Coronary artery (tissue), 2 donors: Measurements from ENCODE around the gene TMEM134.

Experiments
- DNase-seq: peaks from one replicate; pipeline ENCODE4 v3.0.0-alpha.2; 2017; ENCODE audit warnings: low spot score
- H3K27ac ChIP-seq, 2 donors: fragments of 200-600 bp; sonication (generic); one replicate each; pipeline ENCODE4 v1.5.1; 2016 to 2019
- H3K4me3 ChIP-seq: fragments of 200-600 bp; sonication (generic); 2 replicates; pipeline ENCODE4 v1.5.1; 2016; ENCODE audit warnings: mild to moderate bottlenecking, moderate library complexity
- TF ChIP-seq, protein P1 (sequence below): fragments of 200-600 bp; sonication (generic); IDR thresholded peaks from one replicate; pipeline ENCODE4 v1.5.1; 2019; ENCODE audit warnings: antibody characterized with exemption

Gene TMEM134

DNA sequence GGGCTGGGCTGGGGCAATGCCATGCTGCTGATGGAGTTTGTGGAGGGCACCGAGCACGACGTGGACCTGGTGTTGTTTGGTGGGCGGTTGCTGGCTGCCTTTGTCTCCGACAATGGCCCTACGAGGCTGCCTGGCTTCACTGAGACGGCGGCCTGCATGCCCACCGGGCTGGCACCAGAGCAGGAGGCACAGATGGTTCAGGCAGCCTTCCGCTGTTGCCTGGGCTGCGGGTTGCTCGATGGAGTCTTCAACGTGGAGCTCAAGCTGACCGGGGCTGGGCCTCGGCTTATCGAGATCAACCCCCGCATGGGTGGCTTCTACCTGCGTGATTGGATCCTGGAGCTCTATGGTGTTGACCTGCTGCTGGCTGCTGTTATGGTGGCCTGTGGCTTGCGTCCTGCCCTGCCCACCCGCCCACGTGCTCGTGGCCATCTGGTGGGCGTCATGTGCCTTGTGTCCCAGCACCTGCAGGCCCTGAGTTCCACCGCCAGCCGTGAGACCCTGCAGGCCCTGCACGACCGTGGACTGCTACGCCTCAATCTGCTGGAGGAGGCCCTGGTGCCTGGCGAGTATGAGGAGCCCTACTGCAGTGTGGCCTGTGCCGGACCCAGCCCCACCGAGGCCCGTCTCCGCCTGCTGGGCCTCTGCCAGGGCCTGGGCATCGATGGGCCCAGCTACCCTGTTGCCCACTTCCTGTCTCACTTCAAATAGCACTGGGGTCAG is 45.0 kb downstream of the TMEM134 start:
- TF ChIP-seq, protein P1, sequence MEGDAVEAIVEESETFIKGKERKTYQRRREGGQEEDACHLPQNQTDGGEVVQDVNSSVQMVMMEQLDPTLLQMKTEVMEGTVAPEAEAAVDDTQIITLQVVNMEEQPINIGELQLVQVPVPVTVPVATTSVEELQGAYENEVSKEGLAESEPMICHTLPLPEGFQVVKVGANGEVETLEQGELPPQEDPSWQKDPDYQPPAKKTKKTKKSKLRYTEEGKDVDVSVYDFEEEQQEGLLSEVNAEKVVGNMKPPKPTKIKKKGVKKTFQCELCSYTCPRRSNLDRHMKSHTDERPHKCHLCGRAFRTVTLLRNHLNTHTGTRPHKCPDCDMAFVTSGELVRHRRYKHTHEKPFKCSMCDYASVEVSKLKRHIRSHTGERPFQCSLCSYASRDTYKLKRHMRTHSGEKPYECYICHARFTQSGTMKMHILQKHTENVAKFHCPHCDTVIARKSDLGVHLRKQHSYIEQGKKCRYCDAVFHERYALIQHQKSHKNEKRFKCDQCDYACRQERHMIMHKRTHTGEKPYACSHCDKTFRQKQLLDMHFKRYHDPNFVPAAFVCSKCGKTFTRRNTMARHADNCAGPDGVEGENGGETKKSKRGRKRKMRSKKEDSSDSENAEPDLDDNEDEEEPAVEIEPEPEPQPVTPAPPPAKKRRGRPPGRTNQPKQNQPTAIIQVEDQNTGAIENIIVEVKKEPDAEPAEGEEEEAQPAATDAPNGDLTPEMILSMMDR = no peak
- H3K27ac ChIP-seq = no peak overlapping the region
- no peak overlapping the region for H3K4me3 ChIP-seq
- no peak for DNase-seq

DNA sequence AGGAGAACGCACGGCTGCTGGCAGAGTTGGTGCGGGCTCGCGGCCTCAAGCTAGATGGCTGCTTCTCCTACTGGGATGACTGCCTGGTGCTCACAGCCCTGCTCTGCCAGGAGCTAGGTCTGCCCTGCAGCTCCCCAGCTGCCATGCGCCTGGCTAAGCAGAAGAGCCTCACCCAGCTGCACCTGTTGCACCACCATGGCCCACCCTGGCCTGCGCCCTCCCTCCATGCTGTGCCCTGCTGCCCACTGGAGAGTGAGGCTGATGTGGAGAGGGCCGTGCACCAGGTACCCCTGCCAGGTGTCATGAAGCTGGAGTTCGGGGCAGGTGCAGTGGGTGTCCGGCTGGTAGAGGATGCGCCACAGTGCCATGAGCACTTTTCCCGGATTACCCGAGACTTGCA is 45.6 kb downstream of the TMEM134 start:
- Histone ChIP-seq H3K4me3 (no peak overlapping the region), H3K27ac (no peak overlapping the region)
- TF ChIP-seq, protein P1 = no peak
- DNase-seq = no peak

DNA sequence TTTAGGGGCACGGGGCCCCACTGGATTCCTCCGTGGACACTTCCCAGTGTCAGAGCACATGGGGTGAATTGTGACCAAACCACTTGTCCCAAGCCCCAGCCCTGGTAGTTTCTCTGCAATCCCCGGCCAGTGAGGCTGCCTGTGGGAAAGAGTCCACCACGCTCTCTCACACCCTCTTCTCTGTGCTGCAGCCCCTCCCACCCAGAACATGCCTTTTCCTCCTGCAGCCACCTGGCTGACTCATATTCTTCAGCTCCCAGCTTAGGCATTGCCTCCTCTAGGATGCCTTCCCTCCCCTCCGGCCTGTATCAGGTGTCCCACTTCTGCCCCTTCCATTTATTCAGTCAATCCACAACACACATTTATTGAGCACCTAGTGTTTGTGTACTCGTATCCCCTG is 46.2 kb downstream of the TMEM134 start:
- TF ChIP-seq, protein P1 = no peak
- no peak overlapping the region for H3K4me3 ChIP-seq
- no peak overlapping the region for H3K27ac ChIP-seq
- no peak for DNase-seq

DNA sequence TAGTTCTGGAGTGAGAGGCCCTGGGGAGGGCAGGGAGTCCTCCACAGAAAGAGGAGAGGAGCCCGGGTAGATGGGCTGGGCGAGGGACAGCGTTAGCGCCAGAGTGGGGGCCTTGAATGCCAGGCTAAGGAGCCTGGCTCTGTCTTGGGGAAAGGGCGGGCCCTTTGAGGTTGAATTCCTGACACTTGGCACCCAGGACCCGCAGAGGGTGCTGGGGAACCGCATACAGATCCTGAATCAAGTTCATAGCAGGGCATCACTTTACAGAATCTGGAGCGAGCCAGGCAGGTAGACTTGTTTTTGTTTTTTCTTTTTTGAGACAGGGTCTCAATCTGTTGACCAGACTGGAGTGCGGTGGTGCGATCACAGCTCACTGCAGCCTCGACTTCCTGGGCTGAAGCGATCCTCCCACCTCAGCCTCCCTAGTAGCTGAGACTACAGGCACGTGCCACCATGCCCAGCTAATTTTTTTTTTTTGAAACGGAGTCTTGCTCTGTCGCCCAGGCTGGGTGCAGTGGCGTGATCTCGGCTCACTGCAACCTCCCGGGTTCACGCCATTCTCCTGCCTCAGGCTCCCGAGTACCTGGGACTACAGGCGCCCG is 47.5 kb downstream of the TMEM134 start:
- TF ChIP-seq, protein P1 = no peak
- DNase-seq = no peak
- peak overlapping the region; percentile 82 to 97 for H3K27ac ChIP-seq
- H3K4me3 ChIP-seq = peak overlapping the region; percentile 89

DNA sequence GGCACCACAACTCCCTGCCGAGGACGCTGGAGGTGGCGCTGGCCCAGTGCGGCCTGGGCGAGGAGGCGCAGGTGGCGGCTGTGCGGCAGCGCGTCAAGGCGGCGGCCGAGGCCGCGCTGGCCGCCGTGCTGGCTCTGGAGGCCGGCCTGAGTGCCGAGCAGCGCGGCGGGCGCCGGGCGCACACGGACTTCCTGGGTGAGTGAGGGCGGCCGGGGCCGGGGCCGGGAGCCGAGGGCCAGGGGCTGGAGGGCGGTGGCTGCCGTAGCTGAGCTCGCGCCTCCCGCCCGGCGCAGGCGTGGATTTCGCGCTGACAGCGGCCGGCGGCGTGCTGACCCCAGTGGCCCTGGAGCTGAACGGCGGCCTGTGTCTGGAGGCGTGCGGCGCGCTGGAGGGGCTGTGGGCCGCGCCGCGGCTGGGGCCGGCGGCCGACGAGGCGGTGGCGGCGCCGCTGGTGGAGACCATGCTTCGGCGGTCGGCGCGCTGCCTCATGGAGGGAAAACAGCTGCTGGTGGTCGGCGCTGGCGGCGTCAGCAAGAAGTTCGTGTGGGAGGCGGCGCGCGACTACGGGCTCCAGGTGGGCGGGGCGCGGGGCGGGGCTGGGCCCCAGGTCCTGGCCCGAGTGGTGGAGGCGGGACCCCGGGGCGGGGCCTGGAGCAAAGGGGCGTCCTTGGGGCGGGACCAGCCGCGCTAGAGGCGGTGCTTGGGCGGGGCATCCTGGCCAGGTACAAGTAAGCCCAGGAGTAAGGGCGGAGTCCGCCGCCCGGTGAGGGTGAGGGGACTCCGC is 48.2 kb downstream of the TMEM134 start:
- peak; percentile 95 for DNase-seq
- Histone ChIP-seq H3K27ac (peak overlapping the region; percentile 82 to 97), H3K4me3 (peak overlapping the region; percentile 89)
- TF ChIP-seq, protein P1 = no peak

DNA sequence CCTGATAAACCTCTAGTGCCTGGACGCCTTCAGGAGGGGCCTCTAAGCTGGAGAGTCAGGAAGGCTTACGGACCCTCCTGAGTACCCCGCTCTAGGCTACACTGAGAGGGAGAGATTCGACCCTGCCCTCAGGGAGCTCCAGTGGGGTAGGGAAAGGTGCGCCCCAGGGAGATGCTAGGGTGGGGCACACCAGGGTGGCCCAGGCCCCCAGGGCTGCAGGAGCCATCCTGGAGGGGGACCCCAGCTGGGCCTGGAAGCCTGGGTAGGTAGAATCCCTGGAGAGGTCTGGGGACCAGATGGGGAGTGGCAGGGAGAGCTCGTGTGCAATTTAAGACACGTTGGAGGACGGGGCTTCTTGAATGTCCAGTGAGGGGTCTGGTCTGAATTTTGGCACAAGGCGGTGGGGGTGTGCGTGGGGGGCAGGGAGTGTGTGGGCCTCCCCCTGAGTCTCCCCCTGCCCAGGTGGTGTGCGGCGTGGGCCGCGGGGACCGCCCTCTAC is 48.9 kb downstream of the TMEM134 start:
- TF ChIP-seq, protein P1 = no peak
- no peak for DNase-seq

More for the DNA sequence above, 48.9 kb downstream of the TMEM134 start:
- Histone ChIP-seq H3K4me3 (peak overlapping the region; percentile 89), H3K27ac (peak overlapping the region; percentile 82 to 97)
